DND-41 (cell line): ENCODE measurements around the gene FAM171A1.

Source experiments
- EZH2 ChIP-seq: IDR thresholded peaks from 3 replicates; pipeline ENCODE4 v1.6.1; 2012; ENCODE audit warnings: borderline replicate concordance, low read depth, mild to moderate bottlenecking, moderate library complexity, low read length, inconsistent platforms; ENCODE audit not compliant: severe bottlenecking
- TF ChIP-seq, protein P1 (sequence below): IDR thresholded peaks from 2 replicates; pipeline ENCODE4 v1.5.1; 2012; ENCODE audit warnings: borderline replicate concordance, low read length, moderate library complexity, mild to moderate bottlenecking; ENCODE audit not compliant: poor library complexity, severe bottlenecking; ENCODE audit errors: extremely low read depth

GRCh38 chr10:15374156-15374555, 3.1 kb upstream of the FAM171A1 start:
- TF ChIP-seq, protein P1, sequence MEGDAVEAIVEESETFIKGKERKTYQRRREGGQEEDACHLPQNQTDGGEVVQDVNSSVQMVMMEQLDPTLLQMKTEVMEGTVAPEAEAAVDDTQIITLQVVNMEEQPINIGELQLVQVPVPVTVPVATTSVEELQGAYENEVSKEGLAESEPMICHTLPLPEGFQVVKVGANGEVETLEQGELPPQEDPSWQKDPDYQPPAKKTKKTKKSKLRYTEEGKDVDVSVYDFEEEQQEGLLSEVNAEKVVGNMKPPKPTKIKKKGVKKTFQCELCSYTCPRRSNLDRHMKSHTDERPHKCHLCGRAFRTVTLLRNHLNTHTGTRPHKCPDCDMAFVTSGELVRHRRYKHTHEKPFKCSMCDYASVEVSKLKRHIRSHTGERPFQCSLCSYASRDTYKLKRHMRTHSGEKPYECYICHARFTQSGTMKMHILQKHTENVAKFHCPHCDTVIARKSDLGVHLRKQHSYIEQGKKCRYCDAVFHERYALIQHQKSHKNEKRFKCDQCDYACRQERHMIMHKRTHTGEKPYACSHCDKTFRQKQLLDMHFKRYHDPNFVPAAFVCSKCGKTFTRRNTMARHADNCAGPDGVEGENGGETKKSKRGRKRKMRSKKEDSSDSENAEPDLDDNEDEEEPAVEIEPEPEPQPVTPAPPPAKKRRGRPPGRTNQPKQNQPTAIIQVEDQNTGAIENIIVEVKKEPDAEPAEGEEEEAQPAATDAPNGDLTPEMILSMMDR, result no peak
- no peak for TF ChIP-seq EZH2
